Fibroblast of skin of scalp (primary cell): ENCODE measurements around the gene KRTAP10-6.
"Not testable (repeated sequence)": the region's sequence is repeated elsewhere in the genome, so short reads cannot be mapped to it uniquely, and the experiment has no call there.

ENCODE experiments used
- DNase-seq: peaks from one replicate; pipeline ENCODE4 v3.0.0-alpha.2; 2013

The KRTAP10-6 gene

DNA sequence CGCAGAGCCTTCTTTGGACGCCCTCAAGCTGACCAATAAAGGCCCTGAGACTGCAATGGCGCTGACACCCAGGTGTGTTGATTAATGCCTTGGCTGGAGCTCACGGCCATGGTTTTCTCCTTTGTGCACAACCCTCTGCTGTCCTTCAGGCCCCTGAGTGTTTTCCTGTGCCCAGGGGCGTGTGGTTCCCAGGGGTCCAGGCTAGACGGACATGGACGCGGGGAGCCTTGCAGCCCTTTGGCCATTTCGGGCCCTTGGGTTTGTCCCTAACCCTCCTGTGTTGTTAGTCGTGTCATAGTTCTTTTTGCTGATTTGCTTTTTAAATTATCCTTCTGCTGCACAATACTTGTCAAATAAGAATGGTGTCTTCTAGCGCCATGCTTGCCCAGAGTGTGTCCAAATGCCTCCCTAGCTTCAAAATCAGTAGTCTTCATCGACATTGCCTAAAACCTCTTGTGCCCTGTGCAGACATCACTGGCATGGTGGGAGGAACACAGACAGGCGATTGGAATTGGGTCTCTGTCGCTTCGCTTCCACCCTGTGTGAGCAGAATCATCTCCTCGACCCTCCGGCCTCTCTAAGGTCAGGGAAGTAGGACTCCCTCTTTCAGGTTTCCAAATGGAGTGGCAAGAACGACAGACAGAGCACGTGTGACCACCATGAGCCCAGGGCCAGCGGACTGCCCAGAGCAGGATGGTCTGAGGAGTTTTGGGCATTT lies 16.8 kb downstream of the KRTAP10-6 start:
- no peak for DNase-seq

- no peak for DNase-seq
These were observed 17.6 kb downstream of the KRTAP10-6 start for GRCh38 chr21:44574457-44575306.

DNA sequence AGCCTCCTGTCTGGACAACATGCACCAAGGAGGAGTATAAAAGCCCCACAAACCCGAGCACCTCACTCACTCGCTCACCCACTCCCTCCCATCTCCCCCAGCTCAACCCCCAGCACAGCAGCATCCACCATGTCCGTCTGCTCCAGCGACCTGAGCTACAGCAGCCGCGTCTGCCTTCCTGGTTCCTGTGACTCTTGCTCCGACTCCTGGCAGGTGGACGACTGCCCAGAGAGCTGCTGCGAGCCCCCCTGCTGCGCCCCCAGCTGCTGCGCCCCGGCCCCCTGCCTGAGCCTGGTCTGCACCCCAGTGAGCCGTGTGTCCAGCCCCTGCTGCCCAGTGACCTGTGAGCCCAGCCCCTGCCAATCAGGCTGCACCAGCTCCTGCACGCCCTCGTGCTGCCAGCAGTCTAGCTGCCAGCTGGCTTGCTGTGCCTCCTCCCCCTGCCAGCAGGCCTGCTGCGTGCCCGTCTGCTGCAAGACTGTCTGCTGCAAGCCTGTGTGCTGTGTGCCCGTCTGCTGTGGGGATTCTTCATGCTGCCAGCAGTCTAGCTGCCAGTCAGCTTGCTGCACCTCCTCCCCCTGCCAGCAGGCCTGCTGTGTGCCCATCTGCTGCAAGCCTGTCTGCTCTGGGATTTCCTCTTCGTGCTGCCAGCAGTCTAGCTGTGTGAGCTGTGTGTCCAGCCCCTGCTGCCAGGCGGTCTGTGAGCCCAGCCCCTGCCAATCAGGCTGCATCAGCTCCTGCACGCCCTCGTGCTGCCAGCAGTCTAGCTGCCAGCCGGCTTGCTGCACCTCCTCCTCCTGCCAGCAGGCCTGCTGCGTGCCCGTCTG lies 18.5 kb downstream of the KRTAP10-6 start, which contains the start of gene KRTAP10-4:
Gene KRTAP10-4, plus strand, starts transcription at position 100 of the 827 bp plus-strand sequence. Its CDS starts 30 bp downstream, at position 130.
- DNase-seq = not testable (repeated sequence)

GRCh38 chr21:44572959-44573583 lies 19.2 kb downstream of the KRTAP10-6 start:
- no peak for DNase-seq

GRCh38 chr21:44571844-44572782 lies 20.2 kb downstream of the KRTAP10-6 start:
- DNase-seq = no peak

DNA sequence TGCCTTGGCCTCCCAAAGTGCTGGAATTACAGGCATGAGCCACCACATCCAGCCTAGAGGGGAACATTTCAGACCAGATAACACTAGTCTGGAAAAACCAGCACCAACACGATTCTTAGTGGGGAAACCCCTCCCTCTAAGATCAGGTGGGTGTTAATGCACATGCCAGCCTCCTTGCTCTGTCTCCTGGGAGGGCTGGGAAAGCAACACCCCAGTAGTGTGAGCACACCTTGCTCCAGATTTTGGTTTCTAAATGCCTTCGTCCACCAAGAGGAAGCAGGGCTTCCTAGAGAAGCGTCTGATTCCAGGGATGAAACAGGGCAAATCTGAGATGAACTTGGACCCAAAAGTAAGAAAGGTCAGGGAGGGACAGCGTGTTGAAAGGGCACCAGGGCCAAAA lies 21.0 kb downstream of the KRTAP10-6 start:
- no peak for DNase-seq

DNA sequence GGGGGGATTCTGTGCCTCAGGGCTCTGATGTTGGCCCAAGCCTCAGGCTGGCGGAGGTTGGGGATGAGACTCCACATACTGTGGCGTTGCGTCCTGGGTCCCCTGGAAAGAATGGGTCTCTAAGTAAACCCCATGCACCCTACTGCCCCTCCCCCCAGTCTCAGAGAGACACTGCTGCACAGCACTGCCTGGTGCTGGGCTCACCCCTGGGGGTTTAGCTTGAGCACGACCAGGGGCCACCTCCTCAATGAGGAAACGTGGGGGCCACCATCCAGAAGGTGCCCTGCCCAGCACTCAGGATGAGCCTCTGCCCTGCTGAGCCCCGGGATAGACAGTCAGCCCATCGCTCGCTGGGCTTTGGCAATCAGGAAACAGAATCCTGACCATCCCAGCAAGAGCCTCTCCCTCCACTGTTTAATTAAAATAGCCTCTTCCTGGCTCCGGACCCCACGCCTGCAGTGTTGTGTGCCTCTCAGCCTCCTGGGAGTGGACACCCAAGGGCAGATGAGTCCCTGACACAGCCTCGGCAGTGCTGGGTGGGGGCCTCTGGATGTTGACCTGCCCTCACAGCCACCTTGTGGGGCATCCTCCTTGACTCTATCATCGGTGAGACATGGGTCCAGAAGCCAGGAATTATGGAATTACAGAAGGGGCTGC lies 22.3 kb downstream of the KRTAP10-6 start:
- DNase-seq = no peak

GRCh38 chr21:44568667-44569556 lies 23.4 kb downstream of the KRTAP10-6 start:
- no peak for DNase-seq

GRCh38 chr21:44568261-44568660 lies 24.0 kb downstream of the KRTAP10-6 start:
- no peak for DNase-seq

- no peak for DNase-seq
These were observed 24.7 kb downstream of the KRTAP10-6 start for GRCh38 chr21:44567481-44568171.

DNA sequence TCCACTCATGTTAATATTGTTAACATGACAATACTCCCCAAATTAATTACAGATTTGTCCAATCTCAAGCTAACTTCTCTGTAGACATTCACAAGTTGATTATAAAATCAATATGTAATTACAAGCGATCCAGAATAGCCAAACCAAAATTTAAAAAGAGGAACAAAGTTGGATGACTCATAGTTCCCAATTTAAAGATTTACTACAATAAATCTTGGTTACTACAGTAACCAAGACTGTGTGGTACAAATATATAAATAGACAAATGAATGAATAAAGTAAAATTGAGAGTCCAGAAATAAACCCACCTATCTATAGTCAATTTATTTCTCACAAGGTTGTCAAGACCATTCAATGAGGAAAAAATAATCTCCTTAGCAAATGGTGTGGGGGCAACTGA lies 25.9 kb downstream of the KRTAP10-6 start:
- no peak for DNase-seq

- no peak for DNase-seq
These were observed 27.3 kb downstream of the KRTAP10-6 start for GRCh38 chr21:44564886-44565598.

- no peak for DNase-seq
These were observed 28.2 kb downstream of the KRTAP10-6 start for GRCh38 chr21:44564099-44564498.

- no peak for DNase-seq
These were observed 33.6 kb downstream of the KRTAP10-6 start, which contains the start of gene KRTAP10-3 for GRCh38 chr21:44558695-44559094. TSS of gene KRTAP10-3 (minus strand) at chr21:44558795. CDS start at chr21:44558715, 80 bp downstream.

- DNase-seq = not testable (repeated sequence)
These were observed 34.0 kb downstream of the KRTAP10-6 start for GRCh38 chr21:44558329-44558675.

DNA sequence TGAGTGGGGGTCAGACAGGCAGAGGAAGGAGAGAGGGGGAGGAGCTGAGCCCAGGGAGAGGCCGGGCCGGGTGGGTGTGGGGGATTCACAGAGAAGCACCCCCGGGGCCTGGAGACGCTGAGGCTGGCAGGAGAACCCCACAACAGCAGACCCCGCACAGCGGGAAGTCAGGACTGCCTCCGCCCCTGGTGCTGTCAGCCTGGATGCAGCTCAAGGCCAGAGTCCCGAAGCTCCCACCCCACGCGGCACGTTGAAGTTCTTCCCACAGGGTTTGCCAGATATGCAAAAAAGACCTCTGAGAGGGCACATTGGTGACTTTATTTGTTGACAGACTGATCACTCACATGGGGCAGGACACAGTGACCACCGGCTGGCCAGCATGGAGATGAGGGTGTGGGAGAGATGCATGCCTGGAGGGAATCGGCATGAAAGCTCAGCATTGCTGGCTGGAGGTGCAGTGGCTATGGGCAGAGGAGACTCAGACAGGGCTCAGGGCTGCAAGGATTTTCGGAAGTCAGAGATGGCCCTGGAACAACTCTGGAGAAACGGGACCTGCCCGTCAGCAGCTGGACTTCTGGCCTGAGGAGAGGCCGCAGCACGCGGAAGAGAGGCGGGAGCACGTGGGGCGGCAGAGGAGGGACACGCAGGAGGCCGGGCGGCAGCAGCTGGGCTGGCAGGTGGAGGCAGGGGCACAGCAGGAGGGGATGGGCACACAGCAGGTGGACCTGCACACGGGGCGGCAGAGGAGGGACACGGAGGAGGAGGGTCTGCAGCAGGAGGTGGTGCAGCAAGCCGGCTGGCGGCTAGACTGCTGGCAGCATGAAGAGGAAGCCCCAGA lies 34.6 kb downstream of the KRTAP10-6 start:
- no peak for DNase-seq

DNA sequence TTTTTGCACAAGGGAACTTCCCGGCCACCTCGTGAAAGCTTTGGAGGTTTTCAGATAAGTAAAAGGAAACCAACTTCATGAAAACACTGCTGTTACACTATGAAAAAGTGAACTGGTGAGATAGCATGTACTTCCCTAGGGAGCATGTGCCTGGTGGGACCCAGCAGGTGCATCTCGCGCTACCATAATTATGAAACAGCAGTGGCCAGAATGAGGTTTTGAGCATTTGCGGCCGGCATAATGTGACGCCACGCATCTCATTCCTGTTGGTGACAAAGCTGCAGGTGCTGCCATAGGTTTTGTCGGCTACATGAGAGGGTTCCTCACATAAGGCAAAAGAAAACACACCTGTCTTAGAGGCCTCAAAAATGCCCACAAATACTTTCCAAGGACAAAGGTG lies 35.4 kb downstream of the KRTAP10-6 start:
- no peak for DNase-seq
